HepG2 (cell line): Measurements from ENCODE around the gene ZNF554.

Experiments used
- BHLHE40 ChIP-seq: IDR thresholded peaks from 2 replicates; pipeline ENCODE4 v1.6.1; 2011; ENCODE audit warnings: low read length, improper control_type of control experiment
- CREBL2 ChIP-seq: sonication (generic); formaldehyde crosslinking; IDR thresholded peaks from 2 replicates; pipeline ENCODE4 v1.8.1; 2023; ENCODE audit warnings: missing genetic modification reagents, mild to moderate bottlenecking, borderline replicate concordance
- EZH2 ChIP-seq: conservative IDR thresholded peaks from 2 replicates; pipeline ENCODE4 v1.6.1; 2012; ENCODE audit warnings: mild to moderate bottlenecking, low read depth, low read length, moderate library complexity
- GATAD1 ChIP-seq: IDR thresholded peaks from 2 replicates; pipeline ENCODE4 v1.6.1; 2016; ENCODE audit warnings: missing genetic modification reagents, missing compliant biosample characterization
- GATAD2A ChIP-seq: IDR thresholded peaks from 2 replicates; pipeline ENCODE4 v1.6.1; 2016
- HOXA7 ChIP-seq: sonication (generic); formaldehyde crosslinking; IDR thresholded peaks from 2 replicates; pipeline ENCODE4 v1.8.1; 2022; ENCODE audit warnings: mild to moderate bottlenecking, missing genetic modification reagents, moderate library complexity
- PHF21A ChIP-seq: sonication (generic); formaldehyde crosslinking; IDR thresholded peaks from 2 replicates; pipeline ENCODE4 v1.5.0; 2020; ENCODE audit warnings: mild to moderate bottlenecking, missing genetic modification reagents
- RAD21 ChIP-seq: fragments of 450-650 bp; formaldehyde crosslinking; IDR thresholded peaks from 2 replicates; pipeline ENCODE4 v1.5.0; 2020; ENCODE audit warnings: mild to moderate bottlenecking
- TAF15 ChIP-seq: fragments of 200-400 bp; formaldehyde crosslinking; IDR thresholded peaks from one replicate; pipeline ENCODE4 v1.6.1; 2018; ENCODE audit warnings: mild to moderate bottlenecking, low read depth, low read length; ENCODE audit not compliant: poor library complexity, severe bottlenecking
- TEAD2 ChIP-seq: sonication (generic); formaldehyde crosslinking; IDR thresholded peaks from 2 replicates; pipeline ENCODE4 v1.9.0; 2021; ENCODE audit warnings: missing genetic modification reagents
- ZNF143 ChIP-seq: sonication (generic); formaldehyde crosslinking; IDR thresholded peaks from 2 replicates; pipeline ENCODE4 v1.4.0; 2020; ENCODE audit warnings: missing genetic modification reagents
- ZNF780A ChIP-seq: sonication (generic); formaldehyde crosslinking; IDR thresholded peaks from 2 replicates; pipeline ENCODE4 v1.8.0; 2022; ENCODE audit warnings: mild to moderate bottlenecking, missing genetic modification reagents, moderate library complexity
- TF ChIP-seq, protein P1 (sequence below): sonication (generic); formaldehyde crosslinking; IDR thresholded peaks from 2 replicates; pipeline ENCODE4 v1.5.0; 2020; ENCODE audit warnings: mild to moderate bottlenecking, missing genetic modification reagents, moderate library complexity

GRCh38 chr19:2869618-2870017, 50.0 kb downstream of the ZNF554 start:
- TF ChIP-seq BHLHE40 (no peak), GATAD1 (CRISPR knock-in tag) (no peak), GATAD2A (no peak), TEAD2 (CRISPR knock-in tag) (no peak), RAD21 (CRISPR knock-in tag) (no peak), TAF15 (no peak), ZNF780A (CRISPR knock-in tag) (no peak), CREBL2 (CRISPR knock-in tag) (no peak), EZH2 (no peak), ZNF143 (CRISPR knock-in tag) (no peak), PHF21A (no peak), HOXA7 (CRISPR knock-in tag) (no peak)
- TF ChIP-seq, protein P1, sequence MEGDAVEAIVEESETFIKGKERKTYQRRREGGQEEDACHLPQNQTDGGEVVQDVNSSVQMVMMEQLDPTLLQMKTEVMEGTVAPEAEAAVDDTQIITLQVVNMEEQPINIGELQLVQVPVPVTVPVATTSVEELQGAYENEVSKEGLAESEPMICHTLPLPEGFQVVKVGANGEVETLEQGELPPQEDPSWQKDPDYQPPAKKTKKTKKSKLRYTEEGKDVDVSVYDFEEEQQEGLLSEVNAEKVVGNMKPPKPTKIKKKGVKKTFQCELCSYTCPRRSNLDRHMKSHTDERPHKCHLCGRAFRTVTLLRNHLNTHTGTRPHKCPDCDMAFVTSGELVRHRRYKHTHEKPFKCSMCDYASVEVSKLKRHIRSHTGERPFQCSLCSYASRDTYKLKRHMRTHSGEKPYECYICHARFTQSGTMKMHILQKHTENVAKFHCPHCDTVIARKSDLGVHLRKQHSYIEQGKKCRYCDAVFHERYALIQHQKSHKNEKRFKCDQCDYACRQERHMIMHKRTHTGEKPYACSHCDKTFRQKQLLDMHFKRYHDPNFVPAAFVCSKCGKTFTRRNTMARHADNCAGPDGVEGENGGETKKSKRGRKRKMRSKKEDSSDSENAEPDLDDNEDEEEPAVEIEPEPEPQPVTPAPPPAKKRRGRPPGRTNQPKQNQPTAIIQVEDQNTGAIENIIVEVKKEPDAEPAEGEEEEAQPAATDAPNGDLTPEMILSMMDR (CRISPR knock-in tag): no peak
